SW 1271 (cell line): Measurements from ENCODE around the gene DBT.

Experiments used
- DNase-seq, 2 experiments: peaks; one replicate each; lab custom pipeline; 2025; lab: John Stamatoyannopoulos, UW

DBT gene

GRCh38 chr1:100198596-100198995 lies 51.0 kb downstream of the DBT start:
- DNase-seq = no peak

GRCh38 chr1:100188617-100189016 lies 61.0 kb downstream of the DBT start:
- no peak for DNase-seq

GRCh38 chr1:100187912-100188311 lies 61.7 kb downstream of the DBT start:
- no peak for DNase-seq

- no peak for DNase-seq
These were observed 65.1 kb downstream of the DBT start for GRCh38 chr1:100184536-100184935.

- no peak for DNase-seq
These were observed 66.3 kb downstream of the DBT start for GRCh38 chr1:100183370-100183769.

GRCh38 chr1:100178091-100178490 lies 71.5 kb downstream of the DBT start, which contains the start of gene LRRC39:
TSS of gene LRRC39 (minus strand) at chr1:100178256. CDS start at chr1:100168516, 9,740 bp downstream.
- DNase-seq = no peak

GRCh38 chr1:100177295-100178041 lies 72.2 kb downstream of the DBT start:
- DNase-seq = no peak

- DNase-seq = no peak
These were observed 81.6 kb downstream of the DBT start for GRCh38 chr1:100168051-100168450.

GRCh38 chr1:100164702-100165101 lies 84.9 kb downstream of the DBT start:
- no peak for DNase-seq

GRCh38 chr1:100164216-100164615 lies 85.4 kb downstream of the DBT start:
- no peak for DNase-seq

GRCh38 chr1:100162881-100163280 lies 86.8 kb downstream of the DBT start:
- DNase-seq = no peak

GRCh38 chr1:100152271-100152670 lies 97.4 kb downstream of the DBT start:
- no peak for DNase-seq

GRCh38 chr1:100151679-100152078 lies 98.0 kb downstream of the DBT start:
- DNase-seq = no peak

- DNase-seq = no peak
These were observed 101.8 kb downstream of the DBT start for GRCh38 chr1:100147875-100148274.

- DNase-seq = no peak
These were observed 102.7 kb downstream of the DBT start for GRCh38 chr1:100146958-100147357.

- no peak for DNase-seq
These were observed 104.5 kb downstream of the DBT start for GRCh38 chr1:100145116-100145515.

GRCh38 chr1:100142343-100142742 lies 107.3 kb downstream of the DBT start:
- no peak for DNase-seq

- no peak for DNase-seq
These were observed 108.4 kb downstream of the DBT start for GRCh38 chr1:100141192-100141591.

GRCh38 chr1:100137602-100138001 lies 112.0 kb downstream of the DBT start:
- DNase-seq = no peak
